GM18858 (cell line): ENCODE data around the gene ALDH1A2.

Experiments
- ATAC-seq: cut with Tn5 transposase; IDR thresholded peaks from one replicate; pipeline ENCODE4 v1.9.1; 2021; ENCODE audit not compliant: unreplicated experiment

Gene ALDH1A2

GRCh38 chr15:57910672-57911071 lies 154.8 kb downstream of the ALDH1A2 start:
- ATAC-seq: no peak

GRCh38 chr15:57909388-57909787 lies 156.1 kb downstream of the ALDH1A2 start:
- ATAC-seq: no peak

- ATAC-seq: no peak
Measured at GRCh38 chr15:57903626-57904025, 161.9 kb downstream of the ALDH1A2 start.
